RPMI7951 (cell line): ENCODE measurements around the gene ALKBH2. TPM values are rescaled to one million over a fixed set of nuclear protein-coding genes. Genes with fewer than 3 reads are reported as not detected.

Experiments used
- DNase-seq: peaks from one replicate; pipeline ENCODE4 v3.0.0-alpha.2; 2012; ENCODE audit warnings: low read depth
- total RNA-seq: library from RNA; depleted of rRNA; stranded (reverse); fragments of >200 nt; shearing (Covaris generic); gene quantifications from 2 replicates; pipeline ENCODE4 v1.2.3, GENCODE V29; 2014; rRNA removed

ALKBH2 gene
- 12.9 and 20.3 TPM in 2 replicates for total RNA-seq

DNA sequence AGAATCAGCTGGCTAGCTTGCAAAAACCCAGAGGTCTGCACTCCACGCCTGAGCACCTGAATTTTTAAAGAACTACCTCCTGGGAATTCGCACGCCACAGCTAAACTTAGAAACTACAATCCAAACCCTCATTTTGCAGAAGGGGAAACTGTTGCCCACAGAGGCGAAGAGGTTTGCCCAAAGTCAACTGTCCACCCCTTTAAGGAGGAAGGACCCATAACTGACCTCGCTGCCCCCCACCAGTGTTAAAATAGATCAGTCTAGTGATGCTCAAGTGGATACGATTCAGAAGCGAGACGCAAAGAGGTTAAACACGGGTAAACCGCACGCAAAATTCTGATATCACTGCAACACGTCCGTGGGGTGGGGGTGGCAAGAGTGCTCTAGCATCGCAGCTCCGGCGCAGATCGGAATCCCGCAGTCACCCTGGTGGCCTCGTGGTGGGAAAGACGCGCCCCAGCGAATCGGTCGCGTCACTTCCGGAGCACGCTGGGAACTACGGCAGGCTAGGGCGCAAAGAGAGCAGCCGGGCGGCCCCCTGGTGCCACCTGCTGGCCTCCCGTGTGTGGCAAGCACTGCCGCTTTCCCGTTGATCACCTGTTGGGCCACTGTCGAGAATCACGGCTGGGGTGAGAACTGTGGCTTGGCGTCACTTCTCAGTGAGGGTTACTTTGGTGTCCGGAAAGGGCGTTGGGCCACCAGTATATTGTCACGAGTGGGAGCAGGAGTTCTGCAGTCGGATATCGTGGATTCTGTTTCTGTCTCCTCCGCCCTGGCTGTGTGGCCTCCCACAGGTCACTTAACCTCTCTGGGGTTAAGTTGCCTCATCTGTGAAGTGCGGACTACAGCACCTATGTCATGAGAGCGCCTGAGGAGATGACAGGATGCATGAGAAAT lies at the start of gene ALKBH2:
ALKBH2 (minus strand) TSS at position 451 of the 897 bp plus-strand sequence. CDS start 686 bp downstream, outside the sequence.
- peak; percentile 85 for DNase-seq

DNA sequence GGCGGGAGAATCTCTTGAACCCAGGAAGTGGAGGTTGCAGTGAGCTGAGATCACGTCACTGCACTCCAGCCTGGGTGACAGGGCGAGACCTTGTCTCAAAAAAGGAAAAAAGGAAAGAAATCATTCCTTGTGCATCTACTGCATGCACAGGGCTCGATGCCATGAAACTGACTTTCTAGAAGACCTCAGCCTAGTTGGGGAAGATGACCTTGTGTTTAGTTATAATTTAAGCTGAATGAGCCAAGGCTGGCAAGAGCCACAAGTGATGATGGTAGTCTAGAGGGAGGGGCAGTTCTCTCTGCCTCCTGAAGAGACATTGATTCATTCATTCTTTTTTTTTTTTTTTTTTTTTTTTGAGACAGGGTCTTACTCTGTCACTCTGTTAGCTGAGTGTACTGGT lies 47.3 kb upstream of the ALKBH2 start:
- no peak for DNase-seq

DNA sequence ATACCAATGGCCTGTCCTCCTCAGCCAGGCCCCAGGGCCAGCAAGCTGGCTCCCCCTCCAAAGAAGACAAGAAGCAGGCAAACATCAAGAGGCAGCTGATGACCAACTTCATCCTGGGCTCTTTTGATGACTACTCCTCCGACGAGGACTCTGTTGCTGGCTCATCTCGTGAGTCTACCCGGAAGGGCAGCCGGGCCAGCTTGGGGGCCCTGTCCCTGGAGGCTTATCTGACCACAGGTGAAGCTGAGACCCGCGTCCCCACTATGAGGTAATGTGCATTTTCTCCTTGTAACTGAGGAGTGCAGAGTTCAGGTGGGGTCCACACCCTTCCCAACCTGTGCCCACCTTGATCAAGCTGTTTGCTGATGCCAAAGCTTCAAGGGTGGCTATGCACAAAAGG lies 46.5 kb upstream of the ALKBH2 start:
- DNase-seq = no peak

DNA sequence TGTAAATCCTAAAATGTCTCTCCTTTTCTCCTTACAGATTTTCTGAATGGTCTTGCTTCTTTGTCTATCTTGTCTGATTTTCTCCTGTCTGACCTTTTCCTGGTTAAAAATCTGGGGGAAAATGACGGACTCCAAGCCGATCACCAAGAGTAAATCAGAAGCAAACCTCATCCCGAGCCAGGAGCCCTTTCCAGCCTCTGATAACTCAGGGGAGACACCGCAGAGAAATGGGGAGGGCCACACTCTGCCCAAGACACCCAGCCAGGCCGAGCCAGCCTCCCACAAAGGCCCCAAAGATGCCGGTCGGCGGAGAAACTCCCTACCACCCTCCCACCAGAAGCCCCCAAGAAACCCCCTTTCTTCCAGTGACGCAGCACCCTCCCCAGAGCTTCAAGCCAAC lies 46.1 kb upstream of the ALKBH2 start:
- DNase-seq = no peak

DNA sequence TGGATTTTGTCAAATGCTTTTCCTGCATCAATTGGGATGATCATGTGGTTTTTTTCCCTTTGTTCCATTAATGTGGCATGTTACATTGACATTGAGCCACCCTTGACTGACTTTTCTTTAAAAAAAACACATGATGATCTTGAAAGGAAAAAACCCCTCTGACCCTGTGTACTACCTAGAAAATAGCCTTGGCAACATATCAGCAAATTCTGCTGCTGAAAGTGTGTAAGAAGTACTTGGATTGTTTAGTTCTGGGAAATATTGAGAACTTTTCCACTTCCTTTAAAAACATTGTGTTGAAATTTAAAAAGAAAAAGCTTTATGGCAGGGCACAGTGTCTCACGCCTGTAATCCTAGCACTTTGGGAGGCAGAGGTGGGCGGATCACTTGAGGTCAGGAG lies 43.8 kb upstream of the ALKBH2 start:
- DNase-seq = no peak

DNA sequence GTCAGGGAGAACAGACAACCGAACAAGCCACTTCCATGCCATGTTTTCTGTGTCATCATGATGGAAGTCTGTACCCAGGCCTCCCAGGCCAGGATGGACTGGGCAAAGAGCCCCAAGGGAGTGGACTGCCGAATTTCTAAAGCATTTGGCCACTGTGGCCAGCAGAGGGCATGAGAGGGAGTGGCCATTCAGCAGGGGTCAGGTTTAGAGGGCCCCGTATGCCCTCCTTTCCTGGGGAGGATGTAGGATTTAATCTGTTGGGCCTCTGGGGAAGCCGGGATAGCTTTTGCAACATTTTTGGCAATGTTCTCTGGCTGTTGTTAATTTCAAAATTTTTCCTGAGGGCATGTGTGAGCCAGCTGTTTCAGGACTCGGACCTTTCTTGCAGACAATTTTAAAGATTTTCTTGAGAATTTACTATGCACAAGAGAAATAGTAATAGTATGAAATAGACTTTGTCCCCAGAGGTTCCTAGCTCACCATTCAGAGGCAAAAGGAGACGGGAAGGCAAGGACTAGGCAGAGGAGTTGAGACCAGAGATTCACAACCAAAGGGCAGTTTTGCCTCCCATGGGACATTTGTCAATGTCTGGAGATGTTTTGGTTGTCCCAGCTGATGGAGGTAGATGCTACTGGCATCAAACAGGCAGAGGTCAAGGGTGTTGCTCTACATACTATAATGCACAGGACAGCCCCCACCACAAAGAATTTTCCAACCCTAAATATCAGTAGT lies 41.1 kb upstream of the ALKBH2 start:
- DNase-seq = peak; percentile 51

DNA sequence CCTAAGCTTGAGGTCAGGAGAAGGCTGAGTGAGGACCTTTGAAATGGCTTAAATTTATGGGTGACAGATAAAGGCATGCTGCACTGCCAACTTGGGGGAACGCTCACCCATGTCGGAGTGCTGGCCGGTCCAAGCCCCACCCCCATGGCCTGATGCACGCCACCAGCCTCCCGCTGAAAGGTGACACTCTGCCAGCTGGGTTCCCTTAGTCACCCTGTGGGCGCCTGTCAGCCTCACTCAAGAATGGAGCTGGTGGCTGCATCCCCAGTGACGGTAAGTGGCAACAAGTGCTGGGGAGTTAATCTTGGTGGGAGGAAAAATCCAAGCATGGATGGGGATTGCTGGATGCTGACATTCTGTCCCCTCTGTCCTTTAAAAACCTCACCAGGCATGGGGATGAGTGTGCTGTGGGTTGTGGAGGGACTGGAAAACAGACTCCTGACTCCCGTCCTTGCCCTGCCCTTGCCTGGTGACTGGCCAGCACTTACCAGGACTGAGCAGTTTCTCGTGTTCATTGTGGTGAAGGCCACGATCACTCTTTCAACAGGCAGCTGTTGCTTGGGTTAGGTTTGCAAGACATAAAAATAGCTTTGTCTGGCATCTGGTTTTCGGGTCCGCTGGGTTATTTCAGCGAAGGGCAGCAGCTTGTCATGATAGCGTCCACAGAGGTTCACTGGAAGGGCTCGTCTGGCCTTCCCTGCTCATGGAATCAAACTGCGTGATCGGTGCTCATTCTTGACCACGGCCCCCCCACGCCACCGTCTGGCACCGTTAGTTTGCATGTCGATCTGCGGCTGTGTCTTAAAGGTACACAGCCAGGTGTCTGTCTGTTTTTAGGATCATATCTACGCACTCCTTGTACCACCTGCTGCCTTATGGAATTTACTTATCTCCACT lies 38.1 kb upstream of the ALKBH2 start:
- DNase-seq = peak; percentile 18

DNA sequence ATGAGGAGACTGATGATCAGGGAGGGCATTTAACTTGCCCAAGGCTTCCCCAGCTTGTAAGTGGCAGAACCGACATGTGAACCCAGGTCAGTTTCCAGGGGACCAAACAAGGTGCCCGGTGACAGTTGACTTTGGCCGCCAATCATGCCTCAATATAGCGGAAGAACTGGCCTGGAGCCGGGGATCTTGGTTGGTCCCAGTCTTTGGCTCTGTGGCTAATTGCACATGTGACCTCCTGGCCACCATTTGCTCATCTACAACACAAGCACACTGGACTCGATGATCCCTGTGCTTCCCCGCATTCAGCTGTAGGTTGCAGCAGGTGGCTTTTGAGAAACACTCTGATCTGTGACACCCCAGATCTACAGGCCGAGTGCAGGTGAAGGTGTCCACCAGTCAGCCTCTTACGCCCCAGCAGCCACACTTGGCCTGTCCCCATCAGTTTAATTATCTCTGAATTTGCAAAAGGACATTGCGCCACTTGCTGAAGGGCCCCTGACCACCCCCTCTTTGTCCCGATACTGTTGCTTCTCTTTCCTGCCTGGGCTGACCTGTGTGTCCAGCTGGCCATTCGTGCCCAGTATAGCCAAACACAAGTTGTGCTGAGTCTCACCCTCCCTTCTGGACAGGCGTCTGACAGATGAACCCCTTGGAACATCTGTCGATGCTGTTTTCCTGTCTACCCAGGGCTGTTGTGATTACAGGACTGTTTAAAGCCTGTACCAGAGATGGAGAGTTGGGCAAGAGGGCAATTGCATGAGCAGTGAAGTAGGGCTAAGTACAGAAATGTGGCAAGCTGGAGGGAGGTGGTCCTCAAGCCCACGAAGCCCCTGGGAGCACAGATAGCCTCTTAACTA lies 37.3 kb upstream of the ALKBH2 start:
- no peak for DNase-seq

DNA sequence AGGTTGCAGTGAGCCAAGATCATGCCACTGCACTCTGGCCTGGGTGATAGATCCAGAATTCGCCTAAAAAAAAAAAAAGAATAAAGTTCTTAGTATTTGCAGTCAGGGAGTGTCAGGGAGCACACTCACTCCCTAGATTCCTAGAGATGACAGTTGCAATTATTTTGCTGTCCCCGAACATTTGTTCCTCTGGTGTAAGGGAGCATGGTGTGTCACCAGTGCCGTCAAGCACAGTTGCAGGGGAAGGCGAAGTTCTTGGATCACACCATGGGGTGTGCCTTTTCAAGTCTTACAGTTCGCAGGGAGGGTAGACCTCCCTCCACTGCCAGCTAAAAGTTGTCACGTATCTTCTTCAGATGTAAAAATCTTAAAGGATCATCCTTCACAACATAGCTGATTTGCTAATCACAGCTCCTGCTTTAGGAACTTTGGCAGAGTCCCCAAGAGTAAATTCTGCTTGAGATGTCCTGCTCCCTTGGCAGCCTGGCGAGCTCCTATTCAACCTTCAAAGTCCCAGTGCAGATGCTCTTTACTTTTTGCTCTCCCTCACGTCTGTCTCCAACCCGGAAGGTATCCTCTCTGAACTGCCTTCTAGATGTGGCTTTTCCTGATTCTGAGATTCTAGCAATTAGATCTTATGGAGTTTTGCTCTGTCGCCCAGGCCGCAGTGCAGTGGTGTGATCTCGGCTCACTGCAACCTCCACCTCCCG lies 34.4 kb upstream of the ALKBH2 start:
- DNase-seq = no peak

DNA sequence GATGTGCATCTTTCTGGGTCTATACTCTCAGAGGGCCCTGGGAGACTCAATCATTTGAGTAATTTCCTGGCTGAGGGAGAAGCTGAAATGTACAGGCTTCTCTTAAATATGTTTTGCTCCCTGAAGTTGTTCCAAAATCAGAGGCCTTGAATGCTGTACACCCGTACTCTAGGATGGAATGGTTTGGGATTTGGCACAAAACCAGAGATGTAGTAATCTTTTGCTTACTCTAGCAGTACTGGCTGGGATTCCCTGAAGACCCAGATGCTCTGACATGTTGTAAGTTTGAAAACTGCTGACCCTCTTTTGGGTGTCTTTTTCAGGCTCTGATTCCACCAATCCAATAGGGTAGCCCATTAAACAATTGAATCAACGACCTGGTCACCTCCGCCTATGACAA lies 33.5 kb upstream of the ALKBH2 start:
- DNase-seq = no peak

DNA sequence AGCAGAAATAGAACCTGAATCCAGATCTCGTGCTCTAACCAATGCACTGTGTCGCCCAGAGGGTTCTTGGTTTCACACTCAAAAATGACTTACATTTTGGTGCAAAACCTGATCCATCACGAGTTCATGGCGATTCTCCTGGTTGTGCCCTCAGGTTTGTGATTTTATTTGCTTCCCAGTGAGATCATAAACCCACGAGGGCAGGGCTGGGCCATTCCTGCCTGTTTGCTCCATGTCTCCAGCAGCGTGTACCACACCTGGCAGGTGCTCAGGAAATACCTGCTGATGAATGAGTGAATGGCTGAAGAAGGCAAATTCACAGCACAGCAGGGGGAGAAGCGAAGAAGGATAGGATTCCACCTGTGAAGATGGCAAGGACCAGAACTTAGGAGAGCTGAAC lies 32.5 kb upstream of the ALKBH2 start:
- no peak for DNase-seq

DNA sequence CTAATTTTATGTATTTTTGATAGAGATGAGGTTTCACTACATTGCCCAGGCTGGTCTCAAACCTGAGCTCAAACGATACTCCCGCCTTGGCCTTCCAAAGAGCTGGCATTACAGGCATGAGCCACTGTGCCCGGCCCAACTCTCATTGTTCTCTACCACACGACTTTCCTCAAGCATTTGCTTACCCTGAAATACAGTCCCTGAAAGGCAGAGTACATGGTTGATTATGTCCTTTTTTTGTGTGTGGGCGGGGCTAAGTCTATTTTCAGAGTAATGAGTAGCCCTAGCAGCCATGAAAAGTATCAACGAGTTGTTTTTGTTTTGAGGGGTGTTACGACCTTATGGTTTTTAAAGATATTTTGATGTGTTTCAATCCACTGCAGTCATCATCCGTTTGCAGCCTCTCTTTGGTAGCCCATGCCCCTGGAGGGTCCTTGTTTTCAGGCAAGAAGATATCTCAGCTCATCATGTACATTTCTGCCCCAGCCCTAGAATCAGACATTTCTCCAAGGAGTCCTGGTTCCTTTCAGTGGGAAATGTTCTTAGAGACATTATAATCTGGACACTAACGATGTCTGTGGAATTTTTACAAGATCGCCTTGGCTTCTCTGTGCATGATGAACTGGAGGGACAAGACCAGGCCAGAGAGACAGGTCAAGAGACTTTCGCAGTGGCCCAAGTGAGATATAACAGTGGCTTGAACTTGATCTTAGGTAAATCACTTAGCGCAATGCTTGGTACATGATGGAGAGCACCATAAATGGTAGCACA lies 31.8 kb upstream of the ALKBH2 start:
- no peak for DNase-seq

DNA sequence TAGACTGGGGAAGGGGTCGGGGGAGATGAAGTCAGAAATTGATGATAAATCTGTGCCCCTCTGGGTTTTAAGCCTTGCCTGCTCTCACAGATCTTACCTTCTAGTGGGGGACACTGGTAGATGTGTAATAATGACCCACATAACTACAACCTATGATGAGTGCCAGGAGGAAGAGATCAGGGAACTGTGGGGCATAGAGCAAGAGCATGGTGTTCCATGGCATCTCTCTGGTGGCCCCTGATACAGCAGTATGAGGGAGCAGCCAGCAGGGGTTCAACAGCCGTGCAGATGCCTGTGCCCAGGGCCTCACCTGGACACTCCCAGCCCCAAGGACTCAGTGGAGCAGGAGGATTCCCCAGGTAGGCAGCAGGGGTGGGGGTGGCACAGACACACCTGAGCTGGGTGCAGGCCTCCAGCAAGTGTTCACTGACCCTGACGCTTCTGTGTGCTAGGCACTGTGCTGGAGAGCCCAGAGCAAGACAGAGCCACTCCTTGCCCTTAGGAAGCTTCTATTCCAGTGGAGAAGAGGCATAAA lies 28.1 kb upstream of the ALKBH2 start:
- DNase-seq = no peak

DNA sequence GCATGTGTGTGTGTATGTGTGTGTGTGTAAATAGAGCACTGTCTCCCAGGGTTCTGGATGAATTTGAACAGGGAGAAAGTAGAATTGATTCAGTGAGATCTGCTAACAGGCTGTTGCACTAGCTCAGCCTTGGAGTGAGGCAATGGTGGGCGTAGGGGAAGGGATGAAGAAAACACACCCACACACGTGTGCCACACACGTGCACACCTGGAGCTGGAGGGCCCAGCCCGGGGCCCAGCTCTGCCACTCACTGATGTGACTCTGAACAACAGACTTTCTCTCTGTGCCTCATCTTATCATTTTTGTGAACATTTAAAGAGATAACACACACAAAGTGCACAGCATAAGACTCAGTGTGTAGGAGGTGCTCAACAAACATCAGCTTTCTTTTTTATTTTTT lies 27.3 kb upstream of the ALKBH2 start:
- DNase-seq = no peak

DNA sequence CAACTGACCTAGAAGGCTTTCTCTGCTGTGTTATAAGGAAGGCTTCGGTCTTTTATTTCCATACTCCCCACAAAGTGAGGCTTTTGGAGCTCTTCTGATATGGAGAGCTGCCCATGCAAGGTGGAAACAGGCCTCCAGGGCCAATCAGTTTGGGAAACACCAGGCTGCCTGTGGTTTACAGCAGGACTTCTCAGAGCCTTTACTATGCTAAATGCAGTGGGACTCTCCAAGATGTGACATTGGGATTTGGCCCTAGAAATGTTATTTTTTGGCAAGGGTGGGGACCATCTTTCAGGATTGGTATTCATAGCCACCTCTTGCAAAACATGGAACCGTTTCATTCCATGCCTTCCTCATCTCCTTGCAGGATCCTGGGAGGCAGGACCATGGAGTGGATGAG lies 26.8 kb upstream of the ALKBH2 start:
- DNase-seq = no peak

DNA sequence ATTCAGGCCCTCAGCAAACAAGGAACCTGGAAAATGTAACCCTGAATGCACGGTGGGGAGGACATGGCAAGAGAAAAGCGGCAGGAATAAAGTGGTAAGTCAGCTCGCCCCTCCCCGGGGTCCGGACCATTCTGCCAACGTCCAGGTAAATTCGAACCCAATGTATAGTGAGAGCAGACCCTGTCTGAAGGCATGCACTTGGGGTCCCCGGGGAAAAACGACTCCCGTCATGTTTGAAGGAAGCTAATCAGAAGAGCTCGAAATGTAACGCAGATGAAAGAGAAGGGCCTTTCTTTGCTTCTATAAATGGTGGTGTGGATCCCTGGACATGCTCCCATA lies 23.3 kb upstream of the ALKBH2 start:
- DNase-seq = no peak

DNA sequence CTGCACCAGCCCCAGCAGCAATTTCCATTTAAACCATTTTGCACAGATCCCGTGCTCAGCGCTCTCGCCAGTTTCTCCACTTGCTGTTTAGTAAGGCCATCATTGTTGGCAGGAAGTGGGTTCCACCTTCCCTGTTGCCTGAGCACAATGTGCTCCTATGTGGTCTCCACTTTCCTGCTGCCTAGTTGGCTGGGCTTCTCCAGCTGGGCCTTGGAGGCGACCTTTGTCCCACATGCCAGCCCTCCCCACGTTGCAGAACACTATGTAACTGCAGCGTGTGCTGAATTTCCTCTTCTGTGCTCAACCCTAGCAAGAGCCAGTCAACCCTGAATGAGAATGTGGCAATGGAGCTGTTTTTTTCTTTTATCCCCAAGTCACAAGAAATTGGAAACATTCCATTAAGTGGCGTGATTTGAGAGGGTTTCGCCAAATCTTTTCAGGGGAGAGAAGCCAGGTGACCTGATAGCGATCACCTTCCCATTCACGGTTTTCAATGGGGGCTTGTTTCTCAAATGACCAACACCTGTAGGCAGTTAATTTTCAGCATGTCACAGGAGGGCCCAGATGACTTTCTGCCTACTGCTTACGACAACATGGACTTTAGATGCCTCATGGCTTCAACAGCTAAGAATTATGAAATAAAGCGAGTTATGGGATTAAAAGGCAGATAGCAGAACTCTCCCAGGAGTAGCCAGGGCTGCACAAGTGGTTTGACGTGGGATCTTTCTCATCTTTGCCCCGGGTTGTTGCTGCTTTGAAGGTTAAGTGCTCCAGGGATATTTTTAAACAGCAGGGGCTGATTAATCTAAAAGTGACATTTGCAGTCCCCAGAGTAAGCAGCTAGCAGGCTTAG lies 22.7 kb upstream of the ALKBH2 start, which contains the start of gene ACACB:
ACACB (plus strand) TSS at position 830 of the 853 bp plus-strand sequence. CDS start 22,819 bp downstream, outside the sequence.
- no peak for DNase-seq

DNA sequence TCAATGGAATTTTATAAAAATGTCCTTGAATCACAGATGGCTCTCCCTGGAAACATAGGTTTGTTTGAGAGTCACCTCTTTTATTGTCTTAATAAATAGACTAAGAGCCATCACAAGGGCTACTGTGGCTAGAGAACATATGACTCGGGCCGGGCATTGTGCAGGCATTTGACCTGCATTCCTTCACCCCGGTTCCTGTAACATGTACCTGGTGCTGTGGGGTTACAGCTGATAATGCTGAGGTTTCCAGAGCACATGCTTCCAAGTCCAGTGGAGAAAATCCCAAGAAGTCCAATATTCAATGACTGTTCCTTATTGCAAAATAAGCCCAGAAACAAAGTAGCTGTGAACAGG lies 22.1 kb upstream of the ALKBH2 start:
- no peak for DNase-seq
